ENCODE data around the gene PEDS1.

The PEDS1 gene

GRCh38 chr20:50193836-50194421 lies 40.4 kb upstream of the PEDS1 start:
- TF ChIP-seq CTCF (IDR thresholded peaks at IDR 0.05; ENCODE audit: low read depth, low read length) = no peak
- H3K4me3 ChIP-seq (ENCODE audit: low read depth, low read length) = peak overlapping the region; percentile 96

- H3K4me3 ChIP-seq (ENCODE audit: low read depth, low read length) = peak overlapping the region; percentile 96
- TF ChIP-seq CTCF (IDR thresholded peaks at IDR 0.05; ENCODE audit: low read depth, low read length) = no peak
Measured at GRCh38 chr20:50193199-50193835, 39.8 kb upstream of the PEDS1 start.

GRCh38 chr20:50192364-50193198 lies 39.1 kb upstream of the PEDS1 start:
- H3K4me3 ChIP-seq (ENCODE audit: low read depth, low read length) = peak overlapping the region; percentile 96
- TF ChIP-seq CTCF (IDR thresholded peaks at IDR 0.05; ENCODE audit: low read depth, low read length) = no peak

GRCh38 chr20:50191544-50192363 lies 38.2 kb upstream of the PEDS1 start:
- 0 out of 2 replicates have a peak, but pooled peaks have one; percentile 5 for TF ChIP-seq CTCF (IDR thresholded peaks at IDR 0.05; ENCODE audit: low read depth, low read length)
- peak overlapping the region; percentile 96 for H3K4me3 ChIP-seq (ENCODE audit: low read depth, low read length)

- TF ChIP-seq CTCF (IDR thresholded peaks at IDR 0.05; ENCODE audit: low read depth, low read length) = no peak
- peak overlapping the region; percentile 96 for H3K4me3 ChIP-seq (ENCODE audit: low read depth, low read length)
Measured at GRCh38 chr20:50191065-50191543, 37.6 kb upstream of the PEDS1 start.

- TF ChIP-seq CTCF (IDR thresholded peaks at IDR 0.05; ENCODE audit: low read depth, low read length) = peak; percentile 61
- peak within 1 kb of the TSS; percentile 96 for H3K4me3 ChIP-seq (ENCODE audit: low read depth, low read length)
Measured at GRCh38 chr20:50190251-50191064, 36.9 kb upstream of the PEDS1 start, which contains the start of gene CEBPB. Gene CEBPB (plus strand): TSS chr20:50190830. CDS start chr20:50191034, 204 bp downstream.

Measured in WI38 (cell line).